Endothelial cell of umbilical vein (primary cell): ENCODE results near the gene KCNE2. TPM values are rescaled to one million over a fixed set of nuclear protein-coding genes. Genes with fewer than 3 reads are reported as not detected.
A peak's percentile ranks its signal among the peaks of the same experiment; 100 is the strongest.

ENCODE experiments used
- Bru-seq: library from RNA; stranded (reverse); fragments of 400-500 nt; gene quantifications from one replicate; lab custom pipeline; 2021; lab: Mats Ljungman, UMichigan
- BruChase-seq, 2 experiments: library from RNA; stranded (reverse); fragments of 400-500 nt; gene quantifications; one replicate each; lab custom pipeline; 2021; lab: Mats Ljungman, UMichigan
- BruUV-seq: library from RNA; stranded (reverse); fragments of 400-500 nt; replicated peaks from 2 replicates; lab custom pipeline; 2021; lab: Mats Ljungman, UMichigan
- CTCF ChIA-PET: fragments of 300-600, 350-600 bp; sonication (Branson Sonifier 250); formaldehyde crosslinking; loops from one replicate; lab custom pipeline; 2021; ENCODE audit warnings: antibody characterized with exemption, inconsistent platforms; lab: Charles Lee
- POLR2A ChIA-PET: fragments of 300-600, 350-600 bp; sonication (Branson Sonifier 250); formaldehyde crosslinking; loops from one replicate; lab custom pipeline; 2021; ENCODE audit warnings: antibody characterized with exemption, inconsistent platforms; lab: Charles Lee
- DNase-seq: peaks from one replicate; pipeline ENCODE4 v3.0.0-alpha.2; 2011; ENCODE audit warnings: low read depth, low spot score
- FAIRE-seq: peaks from 2 replicates; lab custom pipeline; 2011; peaks lifted over from hg19 to GRCh38; lab: Jason Lieb, UNC
- H2AFZ ChIP-seq: 2 replicates; pipeline ENCODE4 v1.6.0; 2012; ENCODE audit warnings: low read depth, low read length, control low read depth, inconsistent platforms
- H3K27ac ChIP-seq: 2 replicates; pipeline ENCODE4 v1.5.1; 2011; ENCODE audit warnings: low read depth, mild to moderate bottlenecking, control low read depth, low read length, moderate library complexity; ENCODE audit not compliant: insufficient read depth
- H3K27me3 ChIP-seq, 2 experiments: 2 replicates each; pipeline versions ENCODE4 v1.6.0 to v1.6.1; 2011; ENCODE audit warnings: low read length in 2 of 2, mixed read lengths in 1 of 2; ENCODE audit not compliant: control insufficient read depth in 2 of 2, insufficient read depth in 2 of 2
- H3K36me3 ChIP-seq, 2 experiments: 2 replicates in 1 of 2; 3 replicates in 1 of 2; pipeline ENCODE4 v1.5.1; 2011; ENCODE audit warnings: low read length in 2 of 2, mild to moderate bottlenecking in 1 of 2, moderate library complexity in 1 of 2; ENCODE audit not compliant: control insufficient read depth in 2 of 2, insufficient read depth in 2 of 2; ENCODE audit errors: extremely low read depth in 1 of 2
- H3K4me1 ChIP-seq: 3 replicates; pipeline ENCODE4 v1.5.1; 2011; ENCODE audit warnings: mild to moderate bottlenecking, low read length; ENCODE audit not compliant: control insufficient read depth, insufficient read depth; ENCODE audit errors: extremely low read depth
- H3K4me2 ChIP-seq: 2 replicates; pipeline ENCODE4 v1.6.1; 2011; ENCODE audit warnings: low read length, control low read depth, mixed read lengths; ENCODE audit not compliant: insufficient read depth
- H3K4me3 ChIP-seq, 3 experiments: fragments of 200-600 bp in 1 of 3; sonication (generic), shearing (Covaris generic) in 1 of 3; replicated peaks in 1 of 3; 2 replicates each; pipeline ENCODE4 v1.5.1; 2011 to 2016; ENCODE audit warnings: control low read depth in 3 of 3, low read length in 3 of 3, mild to moderate bottlenecking in 2 of 3, inconsistent platforms in 1 of 3, low read depth in 1 of 3, moderate library complexity in 1 of 3; ENCODE audit not compliant: insufficient read depth in 1 of 3
- H3K79me2 ChIP-seq: 2 replicates; pipeline ENCODE4 v1.6.0; 2012; ENCODE audit warnings: low read length, inconsistent platforms; ENCODE audit not compliant: control insufficient read depth, insufficient read depth
- H3K9ac ChIP-seq: replicated peaks from 2 replicates; pipeline ENCODE3; 2011; ENCODE audit warnings: low read length, control low read depth; ENCODE audit not compliant: insufficient read depth; ENCODE audit errors: extremely low read depth
- H3K9me1 ChIP-seq: replicated peaks from 3 replicates; pipeline ENCODE4 v1.6.0; 2011; ENCODE audit warnings: mild to moderate bottlenecking, low read length; ENCODE audit not compliant: control insufficient read depth, insufficient read depth; ENCODE audit errors: extremely low read depth
- H3K9me3 ChIP-seq: replicated peaks from 2 replicates; pipeline ENCODE4 v1.5.1; 2012; ENCODE audit warnings: low read length, inconsistent platforms; ENCODE audit not compliant: control insufficient read depth, insufficient read depth
- H4K20me1 ChIP-seq: replicated peaks from 2 replicates; pipeline ENCODE3; 2011; ENCODE audit warnings: mild to moderate bottlenecking, low read length; ENCODE audit not compliant: control insufficient read depth, insufficient read depth; ENCODE audit errors: extremely low read depth
- CTCF ChIP-seq, 2 donors: IDR thresholded peaks; 1 replicate in 1 of 2; 2 replicates in 1 of 2; pipeline ENCODE4 v1.5.1; 2011; ENCODE audit warnings: low read length in 2 of 2, mild to moderate bottlenecking in 2 of 2, moderate library complexity in 2 of 2, control low read depth in 1 of 2, inconsistent platforms in 1 of 2, low read depth in 1 of 2; ENCODE audit not compliant: insufficient read depth in 1 of 2; ENCODE audit errors: extremely low read depth in 1 of 2
- EZH2 ChIP-seq: IDR thresholded peaks from 2 replicates; pipeline ENCODE4 v1.6.1; 2012; ENCODE audit warnings: borderline replicate concordance, low read depth, mild to moderate bottlenecking, moderate library complexity, low read length, inconsistent platforms; ENCODE audit not compliant: severe bottlenecking
- FOS ChIP-seq: IDR thresholded peaks from 2 replicates; pipeline ENCODE4 v1.6.1; 2011; ENCODE audit warnings: mild to moderate bottlenecking, low read length, moderate library complexity, borderline replicate concordance; ENCODE audit not compliant: insufficient read depth
- GATA2 ChIP-seq: IDR thresholded peaks from 2 replicates; pipeline ENCODE4 v1.7.0; 2011; ENCODE audit warnings: low read depth, mild to moderate bottlenecking, moderate library complexity, mixed read lengths, low read length; ENCODE audit not compliant: insufficient read length, insufficient read depth
- JUN ChIP-seq: IDR thresholded peaks from 2 replicates; pipeline ENCODE4 v1.6.1; 2011; ENCODE audit warnings: borderline replicate concordance, low read depth; ENCODE audit not compliant: insufficient read length, insufficient read depth
- MAX ChIP-seq: IDR thresholded peaks from 2 replicates; pipeline ENCODE4 v1.6.1; 2011; ENCODE audit not compliant: insufficient read depth, insufficient read length
- MYC ChIP-seq: IDR thresholded peaks from one replicate; pipeline ENCODE4 v1.6.1; 2011; ENCODE audit warnings: mild to moderate bottlenecking, low read depth, low read length
- POLR2A ChIP-seq: IDR thresholded peaks from 2 replicates; pipeline ENCODE4 v1.6.1; 2012; ENCODE audit warnings: low read depth, mild to moderate bottlenecking, control low read depth, low read length
- POLR2AphosphoS5 ChIP-seq: IDR thresholded peaks from 2 replicates; pipeline ENCODE4 v1.6.1; 2012; ENCODE audit warnings: low read depth, mild to moderate bottlenecking, control low read depth, low read length, moderate library complexity; ENCODE audit not compliant: insufficient read depth
- dilution Hi-C: fragments of 300-500 bp; cut with MboI; formaldehyde crosslinking; loops from one replicate; pipeline ENCODE4 v1.15.0; 2019; ENCODE audit warnings: low sequenced_read_pairs; ENCODE audit not compliant: extremely low pct_ligation_motif_present
- intact Hi-C: fragments of 100-400 bp; cut with micrococcal nuclease; formaldehyde crosslinking; loops from one replicate; pipeline ENCODE4 v1.10.0; 2022
- long read RNA-seq: library from polyadenylated mRNA; stranded (forward); transcript quantifications from one replicate; pipeline ENCODE4 v2.0.0, GENCODE V29; 2021
- polyA minus RNA-seq, 3 experiments: library from RNA; depleted of rRNA, polyadenylated mRNA; stranded (reverse); fragments of >200 nt; gene quantifications; 1 replicate in 1 of 3; 2 replicates in 2 of 3; pipeline ENCODE4 v1.2.3, GENCODE V29; 2011
- polyA plus RNA-seq, 4 experiments: library from polyadenylated mRNA; depleted of rRNA in 3 of 4; stranded (reverse) in 3 of 4; unstranded in 1 of 4; fragments of >200 nt; gene quantifications; 2 replicates each; pipeline versions ENCODE4 v1.2.1 to v1.2.3, GENCODE V29; 2011 to 2012; ENCODE audit warnings: missing spikeins in 1 of 4
- total RNA-seq: library from RNA; stranded (reverse); gene quantifications from 2 replicates; pipeline ENCODE4 v1.2.3, GENCODE V29; 2021

Gene KCNE2
- total RNA-seq (not detected in 2 replicates), polyA plus RNA-seq (not detected in 2 replicates), polyA minus RNA-seq (not detected in 2 replicates), Bru-seq, nascent RNA (not detected), BruChase-seq, experiment 1, labeled RNA remaining after a 6-hour chase (percentile 10 among the genes with signal in this experiment), BruChase-seq, experiment 2, labeled RNA remaining after a 2-hour chase (not detected)
- not detected in 2 replicates for polyA plus RNA-seq (2011; cell fraction: cytosol; rRNA removed)
- polyA plus RNA-seq (2011; cell fraction: nucleus; rRNA removed) = not detected in 2 replicates
- polyA plus RNA-seq (2012) = not detected in 2 replicates
- not detected for polyA minus RNA-seq (2011; cell fraction: cytosol; rRNA and poly(A)+ RNA removed)
- not detected in 2 replicates for polyA minus RNA-seq (2011; cell fraction: nucleus; rRNA and poly(A)+ RNA removed)
- long read RNA-seq = 0 reads

GRCh38 chr21:34363733-34364132, at the start of gene KCNE2:
Gene KCNE2, plus strand, starts transcription at chr21:34364006. Its CDS starts 6,473 bp downstream, at chr21:34370479.
- Histone ChIP-seq H3K4me1 (no peaks in the 10 kb centered on the region), H3K9me1 (no peaks in the 10 kb centered on the region), H3K27ac (no peak within 1 kb of the TSS), H3K4me2 (no peak within 1 kb of the TSS), H3K9ac (no peak within 1 kb of the TSS), H3K4me3 (no peak within 1 kb of the TSS), H3K79me2 (no peaks in the 10 kb centered on the region), H2AFZ (no peak within 1 kb of the TSS), H3K9me3 (no peaks in the 10 kb centered on the region), H4K20me1 (no peaks in the 10 kb centered on the region), H3K36me3 (no peaks in the 10 kb centered on the region), H3K27me3 (peaks cover 10 to 15% of the 10 kb centered on the region in 2 experiments)
- DNase-seq (no peak), FAIRE-seq (no peak)
- no peak for TF ChIP-seq FOS
- no peak for TF ChIP-seq MYC
- TF ChIP-seq EZH2 = no peak
- no peak for TF ChIP-seq POLR2A
- TF ChIP-seq MAX = no peak
- TF ChIP-seq GATA2 = no peak
- no peak for TF ChIP-seq JUN
- TF ChIP-seq POLR2AphosphoS5 = no peak
- TF ChIP-seq CTCF (IDR thresholded peaks at IDR 0.05; ENCODE audit: extremely low read depth in 1 of 2, insufficient read depth in 1 of 2, low read depth in 1 of 2, low read length in 2 of 2) = no peak
- CTCF ChIA-PET = interaction anchor here (1.2 to 22.9 kb wide), 2 partner anchors 267 to 442 kb away, joined by 3 to 867 read pairs; no protein-coding TSS in a partner anchor
- POLR2A ChIA-PET = no interaction called here
- dilution Hi-C loops (no loop called here), intact Hi-C loops (no loop called here)
- BruUV-seq = no TSS peak
